ENCODE results near the gene CACNA1G.

CACNA1G gene

GRCh38 chr17:50585346-50585745 is 24.8 kb downstream of the CACNA1G start:
- Histone ChIP-seq H4K20me1 (no peaks in the 10 kb centered on the region), H3K9ac (no peak overlapping the region), H3K4me2 (no peak overlapping the region), H3K27ac (no peak overlapping the region), H3K9me3 (no peaks in the 10 kb centered on the region), H3K27me3 (no peaks in the 10 kb centered on the region), H3K36me3 (no peaks in the 10 kb centered on the region), H3K4me3 (no peak overlapping the region), H3K4me1 (peaks cover 17% of the 10 kb centered on the region)
- no peak for TF ChIP-seq Cebpa-rat (IDR thresholded peaks at IDR 0.05)

- no peak overlapping the region for H3K27ac ChIP-seq
- no peak overlapping the region for H3K9ac ChIP-seq
- no peaks in the 10 kb centered on the region for H3K27me3 ChIP-seq
- H3K9me3 ChIP-seq = no peaks in the 10 kb centered on the region
- no peak overlapping the region for H3K4me3 ChIP-seq
- H3K36me3 ChIP-seq = no peaks in the 10 kb centered on the region
- TF ChIP-seq Cebpa-rat (IDR thresholded peaks at IDR 0.05) = no peak
- H3K4me2 ChIP-seq = no peak overlapping the region
- H4K20me1 ChIP-seq = no peaks in the 10 kb centered on the region
- H3K4me1 ChIP-seq = peaks cover 17% of the 10 kb centered on the region
Measured at GRCh38 chr17:50585891-50586290, 25.4 kb downstream of the CACNA1G start.

- H3K4me3 ChIP-seq = no peak overlapping the region
- peak overlapping the region; percentile 40 for H3K4me2 ChIP-seq
- no peaks in the 10 kb centered on the region for H3K27me3 ChIP-seq
- no peak overlapping the region for H3K27ac ChIP-seq
- no peak overlapping the region for H3K9ac ChIP-seq
- TF ChIP-seq Cebpa-rat (IDR thresholded peaks at IDR 0.05) = no peak
- H3K36me3 ChIP-seq = no peaks in the 10 kb centered on the region
- H3K4me1 ChIP-seq = peaks cover 17% of the 10 kb centered on the region
- H4K20me1 ChIP-seq = no peaks in the 10 kb centered on the region
- H3K9me3 ChIP-seq = no peaks in the 10 kb centered on the region
Measured at GRCh38 chr17:50586421-50587247, 26.1 kb downstream of the CACNA1G start.

GRCh38 chr17:50587571-50587970 is 27.1 kb downstream of the CACNA1G start:
- Histone ChIP-seq H3K4me3 (no peak overlapping the region), H3K27me3 (no peaks in the 10 kb centered on the region), H3K4me1 (peaks cover 17% of the 10 kb centered on the region), H3K9ac (no peak overlapping the region), H3K36me3 (no peaks in the 10 kb centered on the region), H3K27ac (no peak overlapping the region), H4K20me1 (no peaks in the 10 kb centered on the region), H3K4me2 (peak overlapping the region; percentile 40), H3K9me3 (no peaks in the 10 kb centered on the region)
- no peak for TF ChIP-seq Cebpa-rat (IDR thresholded peaks at IDR 0.05)

- H3K4me3 ChIP-seq = no peak overlapping the region
- H4K20me1 ChIP-seq = no peaks in the 10 kb centered on the region
- no peak overlapping the region for H3K4me2 ChIP-seq
- no peaks in the 10 kb centered on the region for H3K27me3 ChIP-seq
- H3K4me1 ChIP-seq = peaks cover 17% of the 10 kb centered on the region
- no peak overlapping the region for H3K27ac ChIP-seq
- TF ChIP-seq Cebpa-rat (IDR thresholded peaks at IDR 0.05) = no peak
- H3K9me3 ChIP-seq = no peaks in the 10 kb centered on the region
- no peaks in the 10 kb centered on the region for H3K36me3 ChIP-seq
- no peak overlapping the region for H3K9ac ChIP-seq
Measured at GRCh38 chr17:50588391-50589049, 28.0 kb downstream of the CACNA1G start.

- Histone ChIP-seq H4K20me1 (no peaks in the 10 kb centered on the region), H3K27me3 (no peaks in the 10 kb centered on the region), H3K36me3 (no peaks in the 10 kb centered on the region), H3K4me1 (peaks cover 17% of the 10 kb centered on the region), H3K4me3 (no peak overlapping the region), H3K9me3 (no peaks in the 10 kb centered on the region), H3K4me2 (no peak overlapping the region), H3K27ac (no peak overlapping the region), H3K9ac (no peak overlapping the region)
- no peak for TF ChIP-seq Cebpa-rat (IDR thresholded peaks at IDR 0.05)
Measured at GRCh38 chr17:50589095-50589705, 28.7 kb downstream of the CACNA1G start.

GRCh38 chr17:50590946-50591737 is 30.6 kb downstream of the CACNA1G start:
- Histone ChIP-seq H3K36me3 (no peaks in the 10 kb centered on the region), H3K4me1 (peaks cover 17% of the 10 kb centered on the region), H3K4me2 (no peak overlapping the region), H3K4me3 (no peak overlapping the region), H3K9me3 (no peaks in the 10 kb centered on the region), H3K27me3 (no peaks in the 10 kb centered on the region), H3K9ac (no peak overlapping the region), H3K27ac (no peak overlapping the region), H4K20me1 (no peaks in the 10 kb centered on the region)
- TF ChIP-seq Cebpa-rat (IDR thresholded peaks at IDR 0.05) = no peak

- Histone ChIP-seq H3K4me1 (no peaks in the 10 kb centered on the region), H3K27ac (no peak overlapping the region), H3K9me3 (no peaks in the 10 kb centered on the region), H4K20me1 (no peaks in the 10 kb centered on the region), H3K27me3 (no peaks in the 10 kb centered on the region), H3K36me3 (no peaks in the 10 kb centered on the region), H3K4me3 (no peak overlapping the region), H3K9ac (no peak overlapping the region), H3K4me2 (no peak overlapping the region)
- no peak for TF ChIP-seq Cebpa-rat (IDR thresholded peaks at IDR 0.05)
Measured at GRCh38 chr17:50593321-50593720, 32.8 kb downstream of the CACNA1G start.

- no peak overlapping the region for H3K4me3 ChIP-seq
- H3K4me1 ChIP-seq = no peaks in the 10 kb centered on the region
- no peak overlapping the region for H3K9ac ChIP-seq
- no peaks in the 10 kb centered on the region for H4K20me1 ChIP-seq
- no peaks in the 10 kb centered on the region for H3K9me3 ChIP-seq
- no peak overlapping the region; the same call in 1 of the 2 replicates for H3K4me2 ChIP-seq
- no peak for TF ChIP-seq Cebpa-rat (IDR thresholded peaks at IDR 0.05)
- H3K27me3 ChIP-seq = no peaks in the 10 kb centered on the region
- H3K27ac ChIP-seq = no peak overlapping the region
- H3K36me3 ChIP-seq = no peaks in the 10 kb centered on the region
Measured at GRCh38 chr17:50594128-50594823, 33.8 kb downstream of the CACNA1G start.

Measured in BLaER1 (cell line).